Inflammatory macrophage treated with lipopolysaccharide for 1 hour (primary cell): ENCODE data around the gene RAD18.

Experiments
- DNase-seq, 2 donors: peaks; one replicate each; pipeline ENCODE4 v3.0.0-alpha.2; 2020 to 2022

The RAD18 gene

DNA sequence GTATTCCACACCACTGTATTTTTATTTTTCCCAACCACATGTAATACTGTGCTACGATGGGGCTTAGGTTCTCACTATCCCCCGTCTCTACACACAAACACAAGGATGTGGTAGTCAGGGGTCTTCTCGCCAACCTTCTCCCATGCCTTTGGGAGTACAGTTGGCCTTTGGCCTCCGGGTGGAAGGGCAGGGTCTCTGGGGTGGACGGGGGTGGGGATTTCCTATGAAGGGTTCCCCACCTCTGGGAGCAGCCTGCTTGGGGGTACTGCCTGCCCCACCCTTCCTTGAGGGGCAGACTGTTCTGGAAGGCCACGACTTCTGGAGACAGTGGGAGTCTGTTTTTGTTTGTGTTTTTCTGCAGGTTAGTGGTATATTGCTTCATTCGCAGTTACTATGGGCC is 21.3 kb upstream of the RAD18 start:
- DNase-seq: no peak

DNA sequence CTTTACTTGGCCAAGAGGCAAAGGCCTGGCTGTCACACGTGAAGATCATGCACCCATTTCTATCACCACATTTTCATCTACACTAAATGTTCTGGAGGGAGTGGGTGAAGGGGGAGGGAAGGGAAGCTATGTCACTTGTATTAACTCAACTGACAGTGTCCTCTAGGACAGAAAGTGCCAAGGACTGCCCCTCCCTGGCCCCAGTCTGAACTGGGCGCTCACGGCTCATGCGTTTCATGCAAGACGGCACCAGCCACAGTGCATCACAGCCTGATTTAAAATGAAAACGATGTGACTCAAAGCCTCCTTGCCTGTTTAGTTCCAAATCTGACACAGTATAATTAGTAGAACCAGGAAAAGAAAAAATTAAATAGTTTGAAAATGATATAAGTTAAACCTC is 20.8 kb upstream of the RAD18 start:
- DNase-seq: no peak

DNA sequence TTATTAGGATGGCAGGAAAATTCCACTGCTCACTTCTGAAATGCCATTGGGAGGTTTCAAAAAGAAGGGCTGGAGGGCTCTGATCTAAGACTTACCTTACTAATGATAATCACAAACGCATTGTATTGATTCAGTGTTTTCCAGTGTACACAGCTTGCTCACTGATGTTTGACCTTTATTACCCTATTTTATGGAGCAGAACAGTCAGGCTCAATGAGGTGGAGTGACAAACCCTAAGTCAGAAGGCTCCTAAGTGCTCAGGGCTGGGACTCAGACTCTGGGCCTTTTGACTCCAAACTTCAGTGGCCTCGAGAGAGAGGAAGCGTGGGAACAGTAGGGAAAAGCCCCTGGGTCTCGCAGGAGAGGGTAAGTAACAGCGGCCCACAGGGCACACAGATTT is 20.3 kb upstream of the RAD18 start:
- no peak for DNase-seq

DNA sequence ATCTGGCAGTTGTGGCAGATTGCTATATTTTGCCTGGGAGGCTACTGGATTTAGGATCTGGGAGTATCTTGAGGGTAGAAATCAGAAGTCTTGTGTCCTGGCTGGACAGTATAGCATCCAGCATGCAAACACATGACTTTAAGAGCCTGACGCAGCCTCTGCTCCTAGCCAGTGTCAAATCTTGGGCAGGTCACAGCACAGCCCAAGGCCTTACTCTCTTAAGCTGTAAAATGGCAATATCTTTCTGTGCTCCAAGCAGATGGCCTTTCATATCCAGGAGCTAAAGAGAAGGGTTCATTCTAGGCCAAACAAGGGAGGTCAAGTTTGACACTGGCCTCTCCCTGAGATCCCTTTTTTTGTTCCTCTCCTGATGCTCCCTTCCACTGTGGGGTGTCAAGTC is 19.8 kb upstream of the RAD18 start:
- DNase-seq: no peak

DNA sequence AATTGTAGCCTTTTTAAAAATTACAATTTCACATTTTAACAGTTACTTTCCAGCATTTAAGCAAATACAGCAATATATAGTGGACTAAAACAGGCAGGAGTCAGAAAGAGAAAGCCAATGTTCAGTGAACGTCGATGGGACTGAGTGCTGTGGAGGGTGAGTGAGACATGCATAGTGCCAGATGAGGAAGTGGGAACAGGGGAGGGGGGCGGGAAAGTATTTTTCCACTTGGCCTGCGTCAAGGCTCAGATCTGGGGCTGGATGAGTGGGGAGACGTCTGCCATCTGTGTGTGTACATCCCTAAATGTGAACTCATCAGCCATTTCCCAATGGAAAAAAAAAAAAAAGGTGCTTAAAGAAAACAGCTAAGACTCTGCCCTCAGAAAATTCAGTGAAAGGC is 19.2 kb upstream of the RAD18 start:
- DNase-seq: peak; percentile 33 to 36

DNA sequence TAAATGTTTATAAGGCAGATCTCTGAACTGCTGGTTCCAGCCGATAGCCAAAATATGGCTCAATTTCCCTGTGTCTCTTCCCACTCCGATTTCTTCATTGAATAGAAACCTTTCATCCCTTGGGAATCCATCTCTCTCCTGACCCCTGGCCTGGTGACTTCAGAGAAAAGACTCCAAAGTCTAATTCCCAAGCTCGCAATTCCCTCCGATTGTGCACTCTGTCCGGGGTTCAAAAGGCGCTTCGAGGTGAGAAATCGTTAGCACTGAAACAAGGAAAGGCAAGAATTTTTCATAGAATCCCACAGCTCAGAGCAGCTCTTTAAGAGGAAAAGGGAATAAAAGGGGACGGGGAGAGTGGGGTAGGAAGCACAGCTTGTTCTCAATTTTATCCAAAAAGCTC is 18.4 kb upstream of the RAD18 start:
- DNase-seq: no peak

DNA sequence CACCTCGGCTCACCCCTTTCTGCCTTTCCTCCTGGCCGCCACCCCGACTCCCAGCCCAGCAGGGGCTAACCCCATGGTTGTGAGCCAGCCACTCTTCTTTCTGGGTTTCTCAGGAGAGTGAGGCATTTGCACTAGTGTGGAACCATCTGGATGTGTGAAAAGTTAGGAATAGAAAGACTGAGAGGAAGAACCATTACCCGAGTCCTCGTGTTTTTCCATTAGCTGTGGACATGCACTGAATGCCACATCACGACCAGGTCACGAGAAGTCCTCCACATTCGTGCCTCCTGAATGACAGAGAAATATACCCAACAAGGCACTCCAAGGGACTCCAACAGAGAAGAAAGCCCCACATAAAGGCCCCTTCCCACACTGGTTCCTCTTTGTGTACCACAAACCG is 18.0 kb upstream of the RAD18 start:
- DNase-seq: no peak

DNA sequence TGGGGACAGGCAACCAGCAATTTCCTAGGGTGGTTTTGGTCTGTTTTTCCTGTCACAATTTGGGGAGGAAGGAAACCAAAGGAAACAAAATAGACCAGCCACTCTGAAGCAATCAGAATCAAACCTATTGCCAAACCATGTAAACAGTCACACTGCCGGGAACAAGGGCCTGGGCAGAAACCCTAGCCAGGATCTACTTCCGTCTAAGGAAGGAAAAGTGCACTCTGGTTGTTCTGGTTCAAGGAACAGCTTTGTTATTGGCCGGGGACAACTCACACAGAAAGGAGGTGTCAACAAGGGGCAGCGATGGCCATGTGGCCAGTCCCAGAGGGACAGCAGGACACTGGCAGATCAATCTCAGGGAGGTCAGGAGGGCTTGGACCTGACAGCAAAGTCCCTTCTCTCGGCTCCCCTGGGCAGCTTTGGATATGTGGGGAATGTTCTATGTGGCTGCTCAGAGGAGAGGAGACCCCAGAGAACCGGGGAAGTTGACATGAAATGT is 17.5 kb upstream of the RAD18 start:
- peak in 1 of 2 donors; percentile 27 for DNase-seq

DNA sequence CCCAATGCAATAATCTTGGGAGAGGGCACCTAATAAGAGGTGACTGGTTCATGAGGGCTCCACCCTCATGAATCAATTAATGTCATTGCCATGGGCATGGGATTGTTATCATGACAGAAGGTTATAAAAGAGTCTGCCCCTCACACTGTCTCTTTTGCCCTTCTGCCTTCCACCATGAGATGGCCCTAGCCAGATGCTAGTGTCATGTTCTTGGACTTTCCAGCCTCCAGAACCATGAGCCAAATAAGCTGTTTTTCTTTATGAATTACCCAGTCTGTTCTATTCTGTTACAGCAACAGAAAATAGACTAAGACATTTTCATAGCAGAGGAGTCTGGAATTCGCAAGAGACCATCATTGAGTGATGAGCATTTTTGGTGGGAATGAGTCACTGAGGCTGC is 16.0 kb upstream of the RAD18 start:
- no peak for DNase-seq

DNA sequence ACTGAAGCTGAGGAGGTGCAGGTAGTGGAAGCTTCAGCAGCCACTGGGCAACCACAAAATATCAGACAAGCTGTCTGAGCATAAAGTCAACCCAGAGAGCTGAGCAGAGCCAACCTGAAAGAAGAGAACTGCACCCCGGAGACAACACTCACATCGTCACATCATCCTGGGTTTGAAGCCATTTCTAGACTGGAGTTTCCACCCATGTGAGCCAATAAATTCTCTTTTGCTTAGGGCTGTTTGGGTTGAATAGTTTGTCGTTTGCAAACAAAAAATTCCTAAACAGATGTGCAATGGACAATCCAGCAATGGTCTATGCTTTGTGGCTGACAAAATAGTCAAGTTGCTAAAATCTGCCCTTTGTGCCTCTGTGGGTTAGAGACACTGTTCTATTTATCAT is 15.3 kb upstream of the RAD18 start:
- no peak for DNase-seq

DNA sequence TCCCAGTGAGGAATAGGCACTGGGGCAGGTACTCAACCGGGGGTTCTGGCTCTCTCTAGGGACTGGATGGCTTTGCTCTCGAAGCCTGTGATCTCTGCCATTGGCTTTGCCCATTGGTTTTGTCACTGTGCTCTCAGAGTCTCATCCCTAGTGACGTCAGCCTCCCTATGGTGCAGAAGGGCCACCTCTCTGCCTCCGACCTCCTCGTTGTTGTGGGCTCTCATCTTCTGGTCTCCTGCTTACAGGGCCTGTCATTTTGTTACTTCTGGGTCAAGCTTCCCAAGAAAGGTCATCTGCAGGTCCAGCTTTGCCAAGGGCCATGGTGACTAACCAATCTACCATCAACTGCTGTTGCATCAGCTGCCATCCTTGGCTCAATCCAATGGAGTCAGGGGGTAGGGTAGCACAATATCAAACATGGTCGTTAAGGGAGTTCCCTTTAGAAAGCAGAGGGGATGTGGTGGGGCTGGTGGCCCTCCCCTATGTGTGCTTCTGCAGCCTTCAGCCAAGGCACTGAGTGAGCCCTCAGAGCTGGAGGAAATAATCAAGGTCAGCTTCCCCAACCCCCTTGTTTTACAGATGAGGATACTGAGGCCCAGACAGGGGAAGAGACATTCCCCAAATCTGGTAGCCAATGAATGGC is 13.4 kb upstream of the RAD18 start:
- no peak for DNase-seq

DNA sequence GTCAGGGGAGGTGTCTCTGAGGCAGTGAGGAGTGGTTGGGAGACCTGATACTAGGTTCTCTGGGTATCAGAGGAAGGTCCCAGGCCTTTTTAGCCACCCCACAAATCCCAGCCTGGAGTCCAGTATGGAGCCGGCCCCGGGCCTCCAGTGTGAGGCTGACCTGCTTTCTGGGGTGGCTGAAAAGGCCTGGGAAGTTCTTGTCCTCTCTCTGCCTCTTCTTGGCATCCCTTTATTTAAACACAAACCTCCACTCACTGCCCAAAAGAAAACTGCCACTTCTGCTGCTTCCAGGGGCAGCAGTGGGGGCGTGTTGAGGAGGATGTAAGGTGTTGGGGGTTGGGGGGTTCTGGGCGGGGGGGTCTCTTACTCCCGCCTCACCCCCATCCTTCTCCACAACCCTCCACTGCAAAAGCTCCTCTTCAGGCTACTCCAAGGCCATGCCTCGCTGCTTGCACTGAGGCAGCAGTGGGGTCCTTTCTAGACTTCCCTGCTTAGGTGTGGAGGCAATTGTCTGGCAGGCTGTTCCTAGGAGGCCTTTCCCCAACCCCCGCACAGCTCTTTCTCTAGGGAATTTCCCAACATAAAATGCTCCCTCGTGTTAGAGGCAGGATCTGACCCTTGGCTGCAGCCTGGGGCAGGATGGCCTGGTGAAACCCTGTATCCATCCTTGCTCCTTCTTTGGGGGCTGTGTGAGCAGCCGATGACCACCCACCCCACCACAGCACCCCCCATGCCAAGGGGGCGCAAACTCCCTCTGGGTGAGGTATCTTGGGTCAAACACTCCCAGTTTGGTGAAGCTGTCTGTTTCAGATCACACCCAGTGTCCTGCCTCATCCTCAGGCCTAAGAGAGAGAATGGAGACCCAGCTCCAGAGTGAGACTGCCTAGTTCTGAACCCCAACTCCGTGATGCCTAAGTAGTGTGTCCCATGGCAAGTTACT is 12.1 kb upstream of the RAD18 start:
- no peak for DNase-seq

DNA sequence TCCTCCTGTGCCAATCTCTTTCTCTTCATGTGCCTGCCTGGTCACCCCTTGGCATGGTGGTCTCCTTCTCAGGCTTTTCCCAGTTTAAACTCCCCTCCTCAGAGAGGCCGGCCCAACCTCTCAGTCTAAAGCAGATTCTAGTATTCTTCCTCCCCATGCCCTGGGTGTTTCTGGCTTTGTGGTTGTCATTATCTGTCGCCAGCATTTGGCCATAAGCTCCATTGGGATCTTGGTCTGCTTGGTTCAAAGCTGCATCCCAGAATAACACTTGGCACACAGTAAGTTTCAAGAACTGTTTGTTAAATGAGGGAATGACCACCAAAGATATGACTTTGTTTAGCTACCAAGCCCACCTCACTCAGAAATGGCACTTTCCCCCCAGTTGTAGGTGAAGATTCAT is 11.2 kb upstream of the RAD18 start:
- no peak for DNase-seq

DNA sequence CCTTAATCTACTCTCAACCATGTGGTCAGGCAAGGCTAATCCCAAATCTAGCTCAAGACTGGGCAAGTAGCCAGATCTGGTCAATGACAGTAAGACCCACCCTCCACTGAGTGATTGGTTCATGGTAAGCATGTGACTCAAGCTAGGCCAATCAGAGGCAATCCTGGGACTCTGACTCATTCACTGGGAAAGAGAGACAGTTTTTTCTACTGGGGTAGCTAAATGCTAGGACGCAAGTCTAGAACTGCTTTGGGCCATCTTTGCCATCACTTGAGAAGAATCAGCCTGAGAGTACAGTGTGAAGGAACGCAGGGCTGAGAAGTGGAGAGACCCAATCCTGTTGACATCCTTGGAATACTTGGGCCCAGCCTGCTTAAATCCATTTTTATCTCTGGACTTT is 9.4 kb upstream of the RAD18 start:
- no peak for DNase-seq

DNA sequence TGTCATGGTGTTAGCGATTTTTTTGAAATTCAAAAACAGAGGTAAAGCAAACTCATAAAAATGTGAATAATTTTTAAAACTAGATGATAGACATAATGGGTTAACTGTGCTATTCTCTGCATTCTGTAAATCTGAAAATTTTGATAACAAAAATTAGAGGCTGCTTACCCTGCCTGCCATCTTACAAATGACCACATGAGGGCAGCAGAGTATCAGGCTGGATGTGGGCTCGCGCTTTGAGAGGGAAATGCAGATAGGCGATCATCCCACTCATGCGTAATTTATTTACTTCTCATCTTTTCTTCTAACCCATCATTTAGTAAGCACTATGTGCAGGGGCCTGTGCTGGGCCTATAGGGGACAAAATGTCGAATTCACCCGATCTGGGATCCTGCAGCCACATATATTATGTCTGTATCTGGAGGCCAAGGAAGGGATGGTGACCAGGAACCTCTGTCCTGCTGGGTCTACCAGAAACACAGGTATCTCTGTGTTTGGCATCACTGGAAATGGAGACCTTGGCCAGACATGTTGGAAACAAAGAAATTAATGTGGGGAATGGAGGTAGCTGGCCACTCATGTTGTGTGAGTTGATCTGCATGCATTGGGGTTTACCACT is 7.8 kb upstream of the RAD18 start:
- DNase-seq: peak in 1 of 2 donors; percentile 88

DNA sequence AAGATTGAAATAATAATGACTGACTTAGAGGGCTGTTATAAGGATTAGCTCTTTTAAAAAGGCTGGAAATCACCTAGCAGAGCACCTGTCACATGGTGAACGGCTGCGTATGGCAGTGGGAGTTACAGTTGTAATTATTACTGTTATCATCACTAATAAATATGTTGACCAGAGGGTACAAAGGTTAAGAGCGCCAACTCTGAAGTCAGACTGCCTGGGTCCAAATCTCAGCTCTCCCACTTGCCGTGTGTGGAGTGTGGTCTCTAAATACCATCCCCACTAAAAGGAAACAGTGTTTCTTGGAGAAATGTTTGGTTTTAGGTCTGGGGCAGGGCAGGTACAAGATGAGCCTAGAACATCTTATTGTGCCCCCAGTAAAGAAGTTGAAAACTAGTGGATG is 6.0 kb upstream of the RAD18 start:
- DNase-seq: no peak

DNA sequence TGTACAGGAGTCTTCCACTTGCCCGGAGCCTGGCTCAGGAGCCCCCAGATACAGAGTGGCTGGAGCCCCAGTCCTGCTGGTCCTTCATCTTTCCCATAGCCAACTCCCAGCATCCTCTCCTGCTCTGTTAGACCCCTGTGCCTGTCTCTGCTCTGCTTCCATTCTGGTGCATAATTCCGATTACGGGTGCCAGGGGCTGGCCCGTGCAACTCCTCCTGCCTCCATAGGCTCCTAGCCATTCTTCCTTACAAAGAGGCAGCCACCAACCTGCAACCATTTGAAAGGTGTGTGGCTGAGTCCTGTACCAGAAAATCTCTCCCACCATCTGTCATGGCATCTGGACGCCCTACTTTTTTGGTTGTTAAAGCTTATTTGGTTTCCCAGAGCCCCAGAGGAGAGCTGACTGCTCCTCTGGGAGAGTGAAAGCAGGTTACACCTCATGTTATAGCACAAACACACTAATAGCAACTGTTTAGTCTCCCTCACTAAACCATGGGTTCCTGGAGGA is 5.2 kb upstream of the RAD18 start:
- no peak for DNase-seq

DNA sequence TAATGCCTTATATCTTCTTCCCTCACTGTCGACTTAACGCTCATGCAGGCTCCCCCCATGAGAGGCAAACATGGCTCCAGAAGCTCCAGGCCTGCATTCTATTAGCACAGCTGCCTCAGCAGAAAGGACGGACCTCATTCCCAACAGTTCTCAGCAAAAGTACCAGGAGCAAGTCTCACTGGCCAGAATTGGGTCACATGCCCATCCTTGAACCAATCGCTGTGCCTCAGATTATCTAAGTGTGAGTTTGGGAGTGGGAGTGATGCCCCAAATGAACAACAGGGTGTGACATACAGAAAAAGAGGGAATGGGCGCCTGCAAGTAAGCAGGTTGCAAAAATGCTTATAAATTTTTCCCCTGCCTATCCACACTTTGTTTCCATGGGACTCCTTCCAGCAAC is 4.3 kb upstream of the RAD18 start:
- no peak for DNase-seq

DNA sequence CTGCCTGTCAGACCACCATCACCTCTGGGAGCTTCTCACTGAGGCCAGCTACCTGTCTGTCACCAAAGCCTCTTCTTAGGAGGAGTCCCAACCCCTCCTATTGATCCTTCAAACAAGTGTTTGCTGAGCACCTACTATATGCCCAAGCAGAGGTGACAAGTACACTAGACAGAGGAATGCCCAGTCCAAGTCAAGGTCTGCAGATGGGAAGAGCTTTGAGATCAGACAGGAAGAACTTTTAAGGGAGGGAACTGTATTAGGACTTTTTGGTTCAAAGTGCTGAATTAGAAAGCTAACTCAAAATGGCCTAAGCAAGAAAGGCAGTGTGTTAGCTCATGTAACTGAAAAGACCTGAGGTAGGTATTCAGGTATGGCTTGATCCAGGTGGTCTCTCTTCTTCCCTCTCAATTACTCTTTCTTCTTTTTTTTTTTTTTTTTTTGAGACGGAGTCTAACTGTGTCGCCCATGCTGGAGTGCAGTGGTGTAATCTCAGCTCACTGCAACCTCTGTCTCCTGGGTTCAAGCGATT is 3.6 kb upstream of the RAD18 start:
- DNase-seq: no peak

DNA sequence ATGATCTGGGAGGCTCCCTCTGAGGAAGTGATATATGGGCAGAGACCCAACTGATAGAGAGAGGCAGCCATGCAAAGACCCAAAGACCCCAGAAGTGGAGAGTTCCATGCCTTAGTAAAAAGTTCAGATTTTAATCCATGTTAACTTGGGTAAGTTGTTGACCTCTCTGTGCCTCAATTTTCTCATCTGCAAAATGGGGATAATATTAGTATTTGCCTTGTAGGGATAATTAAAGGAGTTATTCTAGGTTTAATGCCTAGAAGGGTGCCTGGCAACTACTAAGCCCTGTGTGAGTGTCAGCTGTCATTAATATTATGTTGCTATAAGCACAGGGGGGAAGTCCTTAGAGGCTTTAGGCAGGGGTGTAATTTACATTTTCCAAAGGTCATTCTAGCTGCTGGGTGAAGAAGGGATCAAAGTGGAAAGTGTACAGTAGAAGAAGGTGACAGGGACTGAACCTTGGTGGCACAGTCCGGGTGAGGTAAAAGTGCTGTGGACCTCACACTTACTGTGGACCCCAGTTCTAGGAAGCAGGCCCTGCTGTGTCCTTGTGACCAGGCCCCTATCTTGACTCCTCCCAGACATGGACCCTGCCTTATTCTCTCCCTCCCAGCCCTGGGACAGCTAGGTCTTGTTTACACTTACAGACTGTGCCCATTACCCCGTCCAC is 3.0 kb upstream of the RAD18 start:
- no peak for DNase-seq

DNA sequence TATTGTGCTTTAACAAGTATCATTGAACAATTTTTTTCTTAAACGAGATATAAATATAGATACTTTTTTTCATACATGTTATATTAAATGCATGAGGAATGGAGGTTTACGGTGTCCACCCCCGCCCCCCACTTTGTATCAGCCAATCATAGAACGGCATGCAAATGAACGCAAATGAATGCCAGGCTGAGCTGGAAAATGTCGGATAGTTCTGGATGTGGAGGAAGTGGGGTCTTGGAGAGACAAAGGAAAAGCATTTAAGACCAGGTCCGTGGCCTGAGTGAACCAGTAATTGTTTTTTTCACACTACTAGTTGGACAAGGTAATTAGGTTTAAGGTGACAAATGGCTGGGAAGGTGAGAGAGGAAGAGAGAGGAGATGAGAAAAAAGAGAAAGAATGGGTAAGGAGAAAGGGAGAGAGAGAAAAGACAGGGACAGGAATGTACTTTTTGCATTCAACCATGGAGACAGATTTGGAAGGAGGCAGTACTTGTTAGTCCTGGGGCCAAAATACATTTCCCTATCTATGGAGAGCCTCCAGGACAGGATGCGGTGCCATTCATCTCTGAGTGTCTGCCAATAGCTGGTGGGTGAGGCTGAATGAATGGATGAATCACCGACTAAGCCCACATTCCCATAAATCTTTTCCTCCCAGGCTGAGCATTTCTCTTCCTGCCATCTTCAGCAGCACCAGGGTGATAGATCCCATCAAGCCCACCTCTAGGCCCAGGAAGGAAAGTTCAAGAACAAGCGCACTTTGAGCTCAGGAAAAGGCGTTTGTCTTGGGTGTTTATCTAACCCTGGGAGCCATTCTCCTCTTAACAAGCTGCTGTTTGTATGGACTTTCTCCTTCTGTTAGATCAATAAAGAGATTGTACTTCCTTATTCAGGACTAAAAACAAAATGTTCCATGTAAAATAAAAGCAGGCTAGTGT is 1.4 kb upstream of the RAD18 start:
- no peak for DNase-seq
